ENCODE measurements around the gene BAAT. TPM values are rescaled to one million over a fixed set of nuclear protein-coding genes. Genes with fewer than 3 reads are reported as not detected.

Gene BAAT
- total and polyA plus RNA-seq, 2 of the 4 experiments (the other 2 are of a cell fraction): not detected

GRCh38 chr9:101324245-101324804 lies 60.5 kb downstream of the BAAT start:
- H3K18ac ChIP-seq (ENCODE audit: low read depth, low read length): no peak overlapping the region
- H2BK15ac ChIP-seq (ENCODE audit: low read depth, low read length): no peak overlapping the region
- H3K36me3 ChIP-seq (ENCODE audit: control insufficient read depth, insufficient read depth, low read length): no peaks in the 10 kb centered on the region
- TF ChIP-seq RFX5 (IDR thresholded peaks at IDR 0.05; ENCODE audit: low read depth, low read length): no peak
- TF ChIP-seq BHLHE40 (IDR thresholded peaks at IDR 0.05; ENCODE audit: low read depth, low read length): no peak
- no peak for TF ChIP-seq RAD21 (IDR thresholded peaks at IDR 0.05; ENCODE audit: low read length)
- TF ChIP-seq SMC3 (IDR thresholded peaks at IDR 0.05; ENCODE audit: low read depth, low read length): no peak
- no peak for TF ChIP-seq NFE2L2 (IDR thresholded peaks at IDR 0.05; ENCODE audit: low read depth, low read length)
- TF ChIP-seq FOS (IDR thresholded peaks at IDR 0.05; ENCODE audit: low read depth, low read length): no peak
- TF ChIP-seq RCOR1 (IDR thresholded peaks at IDR 0.05; ENCODE audit: insufficient replicate concordance, low read length): no peak
- TF ChIP-seq MXI1 (IDR thresholded peaks at IDR 0.05; ENCODE audit: borderline replicate concordance, low read depth, low read length): no peak
- TF ChIP-seq MAZ (IDR thresholded peaks at IDR 0.05; ENCODE audit: borderline replicate concordance, low read depth, low read length): no peak
- TF ChIP-seq USF2 (IDR thresholded peaks at IDR 0.05; ENCODE audit: low read depth, low read length): no peak
- no peak for TF ChIP-seq CHD1 (IDR thresholded peaks at IDR 0.05; ENCODE audit: low read depth, low read length)
- no peak for TF ChIP-seq MAFK (IDR thresholded peaks at IDR 0.05; ENCODE audit: low read depth, low read length)
- no peaks in the 10 kb centered on the region for H4K20me1 ChIP-seq (ENCODE audit: insufficient read depth, low read length)
- H3K14ac ChIP-seq (replicated peaks; ENCODE audit: low read depth, low read length): no peak overlapping the region
- no peak overlapping the region for H4K5ac ChIP-seq (ENCODE audit: low read depth, low read length)
- POLR2A ChIA-PET (ENCODE audit: unreplicated experiment): no interaction called here
- no peak overlapping the region for H3K4me3 ChIP-seq (ENCODE audit: insufficient read depth, low read depth, low read length)
- BruUV-seq (replicated peaks): no TSS peak
- no peaks in the 10 kb centered on the region for H3K9me3 ChIP-seq (ENCODE audit: control insufficient read depth, insufficient read depth, low read length)
- no peak overlapping the region for H3K23ac ChIP-seq (ENCODE audit: low read depth, low read length)
- H2AK9ac ChIP-seq (replicated peaks; ENCODE audit: low read depth, low read length, poor library complexity): no peak overlapping the region
- H3K9ac ChIP-seq (ENCODE audit: low read depth, low read length): no peak overlapping the region
- no peak overlapping the region for H2BK120ac ChIP-seq (ENCODE audit: low read depth, low read length)
- WGBS, 2 experiments (ENCODE audit: extremely low coverage in 2 of 2, insufficient read length in 1 of 2): no CpG with 5 or more reads among the region's 3 CpGs
- ATAC-seq (ENCODE audit: low read depth) (no peak), DNase-seq (no peak)
- H3K9me1 ChIP-seq (ENCODE audit: insufficient read depth, low read length): no peaks in the 10 kb centered on the region
- no peaks in the 10 kb centered on the region for H3K79me1 ChIP-seq (ENCODE audit: low read depth in 1 of 2, low read length in 2 of 2)
- no peaks in the 10 kb centered on the region for H3K27me3 ChIP-seq (ENCODE audit: control insufficient read depth, insufficient read depth, low read length)
- dilution Hi-C loops (cut with HindIII; ENCODE audit: low sequenced_read_pairs, unreplicated experiment) (no loop called here), in situ Hi-C loops (cut with MboI; ENCODE audit: low sequenced_read_pairs) (no loop called here), intact Hi-C loops (cut with micrococcal nuclease) (no loop called here)
- no peak overlapping the region for H3K4ac ChIP-seq (ENCODE audit: low read depth, low read length)
- no peak overlapping the region for H4K91ac ChIP-seq (ENCODE audit: insufficient read depth, low read depth, low read length)
- H3K4me1 ChIP-seq (ENCODE audit: control insufficient read depth, insufficient read depth, low read length): no peaks in the 10 kb centered on the region
- H2AK5ac ChIP-seq (ENCODE audit: low read depth, low read length): no peak overlapping the region
- no peak overlapping the region for H3K27ac ChIP-seq (ENCODE audit: insufficient read depth, low read length)
- H4K8ac ChIP-seq (ENCODE audit: low read depth in 2 of 2, low read length in 2 of 2): no peak overlapping the region
- no peak overlapping the region for H3K56ac ChIP-seq (ENCODE audit: extremely low read depth, insufficient read depth, low read length)
- no peak overlapping the region for H2BK20ac ChIP-seq (ENCODE audit: low read depth, low read length)
- CTCF ChIA-PET: interaction anchor here (0.9 to 2.0 kb wide), 2 partner anchors 13 to 722 kb away, joined by 3 to 9 read pairs; no protein-coding TSS in a partner anchor
- no peak overlapping the region for H2AFZ ChIP-seq (replicated peaks; ENCODE audit: low read length, poor library complexity)
- no peak overlapping the region for H2BK5ac ChIP-seq (ENCODE audit: low read depth, low read length, poor library complexity, severe bottlenecking)
- H3K4me2 ChIP-seq (ENCODE audit: low read depth, low read length): no peak overlapping the region

Measured in IMR-90 (cell line).